GM20000 (cell line): Measurements from ENCODE around the gene PLPP3.
A peak's percentile ranks its signal among the peaks of the same experiment; 100 is the strongest.

Experiments
- DNase-seq: peaks from one replicate; pipeline ENCODE4 v3.0.0; 2012; ENCODE audit warnings: low spot score
- TF ChIP-seq, protein P1 (sequence below): IDR thresholded peaks from 2 replicates; pipeline ENCODE4 v1.5.1; 2012; ENCODE audit warnings: mild to moderate bottlenecking, control low read depth; ENCODE audit errors: extremely low read depth, missing control alignments

Gene PLPP3

DNA sequence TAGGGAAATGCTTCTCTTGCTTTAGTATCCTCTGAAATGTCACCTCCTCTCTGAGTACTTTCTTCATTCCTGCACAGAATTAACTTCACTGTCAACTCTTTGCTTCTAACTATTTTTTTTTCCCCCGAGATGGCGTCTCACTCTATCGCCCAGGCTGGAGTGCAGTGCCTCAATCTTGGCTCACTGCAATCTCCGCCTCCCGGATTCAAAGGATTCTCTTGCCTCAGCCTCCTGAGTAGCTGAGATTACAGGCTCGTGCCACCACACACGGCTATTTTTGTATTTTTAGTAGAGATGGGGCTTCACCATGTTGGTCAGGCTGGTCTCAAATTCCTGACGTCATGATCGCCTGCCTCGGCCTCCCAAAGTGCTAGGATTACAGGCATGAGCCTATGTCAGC, 1.4 kb upstream of the PLPP3 start:
- DNase-seq: no peak
- TF ChIP-seq, protein P1, sequence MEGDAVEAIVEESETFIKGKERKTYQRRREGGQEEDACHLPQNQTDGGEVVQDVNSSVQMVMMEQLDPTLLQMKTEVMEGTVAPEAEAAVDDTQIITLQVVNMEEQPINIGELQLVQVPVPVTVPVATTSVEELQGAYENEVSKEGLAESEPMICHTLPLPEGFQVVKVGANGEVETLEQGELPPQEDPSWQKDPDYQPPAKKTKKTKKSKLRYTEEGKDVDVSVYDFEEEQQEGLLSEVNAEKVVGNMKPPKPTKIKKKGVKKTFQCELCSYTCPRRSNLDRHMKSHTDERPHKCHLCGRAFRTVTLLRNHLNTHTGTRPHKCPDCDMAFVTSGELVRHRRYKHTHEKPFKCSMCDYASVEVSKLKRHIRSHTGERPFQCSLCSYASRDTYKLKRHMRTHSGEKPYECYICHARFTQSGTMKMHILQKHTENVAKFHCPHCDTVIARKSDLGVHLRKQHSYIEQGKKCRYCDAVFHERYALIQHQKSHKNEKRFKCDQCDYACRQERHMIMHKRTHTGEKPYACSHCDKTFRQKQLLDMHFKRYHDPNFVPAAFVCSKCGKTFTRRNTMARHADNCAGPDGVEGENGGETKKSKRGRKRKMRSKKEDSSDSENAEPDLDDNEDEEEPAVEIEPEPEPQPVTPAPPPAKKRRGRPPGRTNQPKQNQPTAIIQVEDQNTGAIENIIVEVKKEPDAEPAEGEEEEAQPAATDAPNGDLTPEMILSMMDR: no peak

DNA sequence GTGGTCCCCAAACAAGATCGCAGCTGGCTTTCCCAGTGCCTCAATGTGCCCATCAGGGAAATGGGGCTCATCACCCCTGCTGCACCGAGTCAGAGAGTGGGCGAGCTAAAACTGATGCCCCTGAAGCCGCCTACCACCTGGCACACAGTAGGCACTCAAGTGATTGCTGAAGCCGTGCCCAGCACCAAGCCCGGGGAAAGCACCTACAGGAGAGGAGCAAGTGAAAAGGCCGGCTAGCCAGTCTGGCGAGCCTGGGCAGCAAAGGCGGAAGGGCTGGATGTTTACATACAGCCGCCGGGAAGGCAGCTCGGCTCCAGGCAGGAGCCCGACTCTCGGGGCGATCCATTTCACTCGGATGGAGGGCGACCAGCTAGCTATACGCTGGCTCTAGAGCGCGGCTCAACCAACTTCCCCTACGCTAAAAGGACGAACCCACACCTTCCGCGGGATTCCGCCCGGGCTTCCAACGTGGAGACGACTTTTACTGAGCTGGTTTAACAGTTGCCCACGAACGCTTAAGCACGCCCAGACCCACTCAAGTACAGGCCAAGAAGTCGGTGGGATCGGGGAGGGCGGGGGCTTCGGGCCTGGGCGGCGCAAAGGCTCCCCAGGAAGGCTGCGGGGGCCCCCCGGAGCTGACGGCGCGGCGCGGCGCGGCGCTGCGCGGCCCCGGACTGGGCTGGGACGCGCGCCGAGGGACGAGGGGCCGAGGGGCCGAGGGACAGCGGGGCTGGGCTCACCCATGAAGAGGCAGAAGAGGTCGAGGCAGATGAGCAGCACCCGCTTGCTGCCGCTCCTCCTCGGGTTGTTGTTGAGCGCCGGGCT, 1.0 kb downstream of the PLPP3 start:
- DNase-seq: peak; percentile 39
- TF ChIP-seq, protein P1: no peak

DNA sequence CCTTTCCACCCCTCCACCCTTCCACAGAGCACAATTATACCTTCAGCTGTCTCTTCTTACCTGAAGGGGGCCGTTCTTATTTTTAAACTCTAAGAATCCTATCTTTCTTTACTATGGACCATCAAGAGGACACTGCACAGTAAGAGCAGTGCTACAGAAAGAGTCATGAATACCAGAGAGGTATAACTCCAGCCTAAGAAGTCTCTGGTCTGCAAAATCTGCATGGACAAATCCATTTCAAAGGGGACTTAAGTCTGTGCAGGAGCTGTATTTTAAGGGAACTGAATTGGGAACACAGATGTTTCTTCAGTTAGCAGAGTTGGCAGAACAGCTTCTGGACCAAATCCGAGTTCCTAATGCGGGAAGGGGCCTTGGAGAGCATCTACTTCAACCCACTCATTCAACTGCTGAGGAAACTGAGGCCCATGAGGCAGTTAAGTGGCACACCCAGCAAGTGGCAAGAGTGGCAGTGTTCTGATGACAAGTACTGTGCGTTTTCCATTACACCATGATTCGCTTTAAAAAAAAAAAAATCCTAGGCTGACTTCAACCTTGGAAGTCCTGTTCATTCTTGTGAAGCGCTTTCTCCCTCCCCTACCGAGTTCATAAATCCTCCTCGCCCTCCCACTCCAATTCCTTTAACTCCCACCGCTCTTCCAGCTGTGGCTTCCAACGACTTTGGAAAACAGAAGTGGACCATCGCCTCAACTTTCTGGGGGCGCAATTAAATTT, 1.8 kb downstream of the PLPP3 start:
- TF ChIP-seq, protein P1: no peak
- DNase-seq: no peak

DNA sequence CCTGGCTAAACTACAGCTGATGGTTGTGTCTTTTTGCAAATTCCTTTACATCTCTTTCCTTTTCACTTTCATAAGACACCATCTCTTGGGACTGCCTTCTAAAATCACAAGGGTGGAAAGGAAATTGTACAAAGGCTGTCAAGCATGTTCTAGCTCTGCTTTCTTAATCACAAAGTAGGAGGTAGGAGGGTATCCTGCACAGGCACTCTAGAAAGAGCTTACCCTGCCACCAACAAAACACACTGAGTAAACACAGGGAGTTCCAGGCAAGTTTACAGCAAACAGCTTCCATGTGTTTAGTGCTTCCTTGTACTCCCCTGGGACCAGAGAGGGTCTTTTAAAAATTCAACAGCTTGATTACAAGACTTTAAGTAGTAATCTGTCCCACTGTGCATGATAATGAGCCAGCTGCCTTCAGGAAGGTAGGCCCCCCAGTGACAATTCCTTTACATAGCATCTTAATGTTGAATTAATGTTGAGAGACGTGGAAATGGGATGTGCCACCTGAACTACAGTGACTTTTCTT, 2.4 kb downstream of the PLPP3 start:
- peak; percentile 42 for DNase-seq
- TF ChIP-seq, protein P1: no peak

DNA sequence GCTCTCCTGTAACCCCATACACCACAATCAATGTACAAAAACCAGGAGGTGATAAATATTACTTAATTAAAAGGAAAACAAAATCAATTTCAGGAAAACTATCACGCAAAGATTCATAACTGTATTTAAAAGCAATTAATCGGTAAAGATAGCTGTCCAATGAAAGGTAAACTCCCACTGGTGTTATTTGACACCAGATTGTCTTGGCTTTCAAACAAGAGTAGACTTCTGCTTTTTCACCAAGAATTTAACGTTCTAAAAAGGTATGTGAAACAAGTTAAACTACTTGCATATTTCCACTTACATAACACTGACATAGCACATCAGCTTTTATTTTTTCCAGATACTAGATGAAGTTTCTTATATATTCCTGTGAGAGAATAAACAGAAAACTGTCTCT, 3.5 kb downstream of the PLPP3 start:
- no peak for DNase-seq
- TF ChIP-seq, protein P1: no peak

DNA sequence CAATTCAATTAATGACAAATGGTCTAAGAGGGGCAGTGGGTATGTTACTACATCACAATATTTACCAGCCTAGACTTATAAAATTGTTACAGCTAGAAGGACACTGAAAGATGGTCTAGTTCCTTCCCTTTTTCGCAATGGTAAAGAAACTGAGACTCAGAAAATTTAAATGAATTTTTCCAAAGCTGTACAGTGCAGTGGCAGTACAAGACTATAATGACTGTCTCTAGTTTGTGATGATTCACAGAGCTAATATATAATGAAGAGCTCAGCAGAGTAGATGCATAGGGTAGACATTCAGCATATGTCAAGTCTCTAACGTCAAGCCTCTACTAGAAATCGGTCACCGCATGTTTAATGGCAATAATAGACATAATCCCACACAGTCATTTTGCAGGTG, 4.6 kb downstream of the PLPP3 start:
- TF ChIP-seq, protein P1: no peak
- no peak for DNase-seq

DNA sequence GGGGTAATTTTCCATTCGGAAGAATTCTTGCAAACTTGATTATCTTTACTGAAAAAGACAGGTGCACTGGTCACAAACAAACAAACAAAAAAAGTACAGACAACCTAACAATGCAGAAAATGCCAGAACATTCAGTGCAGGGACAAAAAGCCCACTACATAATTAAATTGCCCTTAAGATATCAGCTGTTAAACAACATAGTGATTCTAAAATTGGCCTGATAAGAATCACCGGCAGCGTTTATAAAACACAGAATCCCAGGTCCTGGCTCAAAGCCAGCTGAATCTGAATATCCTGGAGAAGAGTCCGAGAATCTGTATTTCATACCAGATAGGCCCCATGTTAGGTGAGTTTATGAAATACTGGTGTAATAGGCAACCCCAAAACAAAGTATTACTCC, 6.1 kb downstream of the PLPP3 start:
- TF ChIP-seq, protein P1: no peak
- DNase-seq: no peak
